NCI-H128 (cell line): ENCODE measurements around the gene SLC5A3.

ENCODE experiments used
- DNase-seq: peaks from one replicate; lab custom pipeline; 2025; ENCODE audit not compliant: unreplicated experiment; lab: John Stamatoyannopoulos, UW

The SLC5A3 gene

DNA sequence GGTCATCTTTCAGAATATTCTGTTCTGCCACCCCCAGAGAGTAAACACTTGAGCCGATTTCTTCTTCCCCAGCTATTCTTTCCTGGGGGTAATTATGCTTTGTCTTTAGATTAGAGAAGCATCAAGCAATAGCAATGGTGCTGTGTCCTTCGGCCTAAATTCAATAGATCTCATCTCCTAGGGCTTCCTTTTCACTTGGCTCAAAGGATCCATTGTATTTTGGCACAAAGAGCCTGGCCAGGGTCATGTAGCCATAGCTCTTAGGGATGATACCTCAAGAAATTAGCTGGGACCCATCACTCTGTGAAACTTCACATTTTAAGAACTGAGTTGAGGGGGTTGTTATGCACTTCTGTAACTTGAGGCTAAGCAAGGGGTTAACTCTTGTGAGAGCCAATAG lies 27.0 kb downstream of the SLC5A3 start:
- DNase-seq, result no peak

- no peak for DNase-seq
These were observed 27.4 kb downstream of the SLC5A3 start for GRCh38 chr21:34100790-34101189.

- no peak for DNase-seq
These were observed 32.7 kb downstream of the SLC5A3 start for GRCh38 chr21:34105947-34106541.

DNA sequence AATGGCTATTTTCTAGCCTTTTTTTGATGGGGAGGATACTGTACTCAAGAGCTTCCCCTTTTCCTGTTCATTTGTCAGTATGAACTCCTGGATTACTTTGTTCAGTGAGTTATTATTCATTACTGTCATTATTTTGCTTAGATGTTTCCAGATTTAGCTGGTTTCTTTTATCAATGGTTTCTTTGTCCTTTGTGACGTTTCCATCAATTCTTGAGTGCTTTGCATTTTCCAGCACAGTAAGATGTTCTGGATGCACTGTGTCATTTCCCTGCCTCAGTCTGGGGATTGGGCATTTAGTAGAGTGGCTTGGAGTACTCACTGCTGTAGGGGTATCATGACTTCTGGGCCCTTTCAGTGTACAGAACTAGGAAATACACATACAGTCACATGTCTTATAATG lies 34.2 kb downstream of the SLC5A3 start:
- no peak for DNase-seq

GRCh38 chr21:34109075-34109474 lies 35.7 kb downstream of the SLC5A3 start:
- no peak for DNase-seq

- DNase-seq, result no peak
These were observed 37.3 kb downstream of the SLC5A3 start for GRCh38 chr21:34110594-34111202.

- no peak for DNase-seq
These were observed 39.1 kb downstream of the SLC5A3 start for GRCh38 chr21:34112316-34113033.

DNA sequence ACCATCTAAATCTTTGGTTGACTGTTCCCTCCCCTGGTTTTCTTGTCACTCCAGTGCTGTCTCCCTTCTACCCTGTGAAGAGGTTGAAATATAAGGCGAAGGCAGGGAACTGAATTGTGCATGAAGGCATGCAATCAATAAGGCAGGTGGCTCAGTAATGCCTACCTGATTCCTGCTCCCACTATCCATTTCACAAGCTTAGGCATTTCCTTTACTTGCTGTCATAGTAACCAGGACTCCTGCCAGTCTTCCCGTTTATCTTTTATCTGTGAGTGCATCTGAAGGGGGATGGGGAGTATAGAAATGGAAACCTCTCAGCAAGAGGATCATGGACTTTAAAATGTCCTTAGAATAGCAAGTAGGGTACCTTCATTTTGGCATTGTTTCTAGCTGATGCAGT lies 40.5 kb downstream of the SLC5A3 start:
- no peak for DNase-seq

DNA sequence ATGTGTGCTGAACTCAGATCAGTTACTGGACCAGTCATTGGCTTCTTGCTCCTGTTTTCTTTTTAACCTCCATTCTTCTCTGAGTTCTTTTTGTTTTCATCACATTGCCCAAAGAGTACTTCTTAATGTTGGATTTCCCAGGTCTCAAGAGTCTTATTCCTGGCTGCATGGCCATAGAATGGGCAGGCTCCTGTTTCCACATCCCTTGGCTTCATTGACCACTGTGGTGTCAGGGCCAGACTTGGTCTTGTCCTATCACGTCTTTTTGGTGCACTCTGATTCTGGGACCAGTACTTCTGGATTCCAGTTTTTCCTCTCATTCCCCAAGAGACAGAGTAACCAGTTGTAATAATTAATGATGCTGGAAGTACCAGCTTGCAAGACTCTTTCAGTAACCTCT lies 41.8 kb downstream of the SLC5A3 start:
- DNase-seq, result no peak

GRCh38 chr21:34116569-34116968 lies 43.2 kb downstream of the SLC5A3 start:
- no peak for DNase-seq

GRCh38 chr21:34120867-34121266 lies 47.5 kb downstream of the SLC5A3 start:
- no peak for DNase-seq

GRCh38 chr21:34122047-34122446 lies 48.7 kb downstream of the SLC5A3 start:
- no peak for DNase-seq
